Retinal pigment epithelial cell (primary cell): ENCODE measurements around the gene RLF.
A peak's percentile ranks its signal among the peaks of the same experiment; 100 is the strongest.

Experiments used
- DNase-seq: peaks from one replicate; pipeline ENCODE4 v3.0.0-alpha.2; 2010; ENCODE audit warnings: low read depth
- H3K4me3 ChIP-seq: 2 replicates; pipeline ENCODE4 v1.5.1; 2011; ENCODE audit warnings: mild to moderate bottlenecking, low read length, control low read depth, moderate library complexity
- CTCF ChIP-seq: conservative IDR thresholded peaks from 2 replicates; pipeline ENCODE4 v1.5.1; 2011; ENCODE audit warnings: low read depth, low read length, control low read depth, inconsistent platforms

RLF gene

GRCh38 chr1:40132383-40133311, 28.5 kb upstream of the RLF start:
- TF ChIP-seq CTCF, result no peak
- peak overlapping the region; percentile 44 for H3K4me3 ChIP-seq
- DNase-seq, result no peak

- H3K4me3 ChIP-seq, result peak overlapping the region; percentile 44
- DNase-seq, result no peak
- TF ChIP-seq CTCF, result no peak
These were observed 27.9 kb upstream of the RLF start for GRCh38 chr1:40133312-40133665.

DNA sequence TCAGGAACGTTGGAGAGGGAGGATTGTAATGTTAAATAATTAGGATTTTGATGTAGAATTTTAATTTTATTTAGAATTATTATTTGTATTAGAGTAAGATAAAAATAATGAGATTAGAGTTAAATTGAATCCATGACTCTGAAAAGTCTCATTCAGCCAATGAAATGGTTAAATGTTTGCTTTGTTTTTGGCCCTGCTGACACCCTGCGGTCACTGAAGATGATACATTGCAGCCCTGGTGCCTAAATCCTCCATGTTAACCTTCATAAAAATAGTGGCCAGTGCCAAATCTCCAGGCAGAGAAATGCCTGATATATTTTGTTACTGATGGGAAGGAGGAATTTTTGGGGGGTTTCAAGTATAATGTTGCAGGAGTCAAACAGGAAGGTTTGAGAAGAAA, 27.3 kb upstream of the RLF start:
- TF ChIP-seq CTCF, result no peak
- no peak for DNase-seq
- H3K4me3 ChIP-seq, result no peak overlapping the region

DNA sequence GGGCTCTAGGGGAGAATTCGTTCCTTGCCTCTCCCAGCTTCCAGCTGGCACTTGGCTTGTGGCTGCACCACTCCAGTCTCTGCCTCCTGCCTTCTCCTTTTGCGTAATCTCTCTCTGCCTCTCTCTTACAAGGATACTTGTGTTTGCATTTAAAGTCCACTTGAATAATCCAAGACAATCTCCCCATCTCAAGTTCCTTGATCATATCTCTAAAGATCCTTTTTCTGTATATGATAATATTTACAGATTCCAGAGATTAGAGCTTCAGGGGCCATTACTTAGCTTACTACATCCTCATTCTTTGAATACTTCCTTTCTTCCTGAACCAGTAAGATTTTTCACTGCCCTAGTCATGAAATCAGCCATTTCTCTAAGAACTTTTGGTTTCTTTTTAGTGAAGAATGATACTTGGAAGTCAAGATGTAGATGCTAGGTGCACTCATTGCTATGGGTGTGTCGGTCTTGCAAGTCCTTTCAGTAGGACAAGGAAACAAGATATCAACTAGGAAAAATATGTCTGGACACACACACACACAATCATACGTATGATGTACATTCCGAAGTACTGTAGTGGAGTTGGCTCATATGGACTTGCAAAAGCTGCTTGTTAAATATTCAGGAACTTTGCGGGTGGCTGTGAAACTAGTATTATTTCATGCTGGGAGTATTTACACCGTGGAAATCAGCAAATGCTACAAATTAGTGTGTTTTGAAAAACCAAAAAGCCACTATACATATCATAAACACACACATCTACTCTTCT, 20.8 kb upstream of the RLF start:
- no peak for DNase-seq
- no peak for TF ChIP-seq CTCF
- no peak overlapping the region for H3K4me3 ChIP-seq

DNA sequence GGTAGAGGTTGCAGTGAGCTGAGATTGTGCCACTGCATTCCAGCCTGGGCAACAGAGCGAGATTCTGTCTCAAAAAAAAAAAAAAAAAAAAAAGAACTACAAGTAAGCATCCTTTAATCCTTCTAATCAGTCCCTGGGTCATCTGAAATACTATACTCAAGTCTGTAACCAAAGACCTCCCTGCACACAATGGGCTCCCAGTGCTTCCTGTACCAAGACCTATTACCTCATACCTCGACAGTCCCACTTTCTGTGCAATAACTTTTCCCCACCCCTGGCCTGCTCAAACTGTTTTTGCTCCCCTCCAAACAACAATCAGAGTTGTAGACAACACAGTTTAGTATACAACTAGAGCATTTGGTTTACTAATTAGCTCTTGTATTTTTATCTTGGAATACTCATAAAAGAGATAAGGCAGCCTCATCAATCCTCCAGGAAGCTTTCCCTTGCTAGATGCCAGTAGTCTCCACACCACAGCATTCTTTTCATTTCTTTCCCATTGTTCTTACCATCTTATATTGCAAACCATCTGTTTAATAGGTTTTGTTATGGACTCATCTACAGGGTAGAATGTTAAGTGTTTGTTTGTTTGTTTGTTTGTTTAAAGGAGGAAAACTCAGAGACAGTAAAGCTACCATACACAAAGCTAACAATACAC, 19.2 kb upstream of the RLF start:
- TF ChIP-seq CTCF, result no peak
- DNase-seq, result no peak

DNA sequence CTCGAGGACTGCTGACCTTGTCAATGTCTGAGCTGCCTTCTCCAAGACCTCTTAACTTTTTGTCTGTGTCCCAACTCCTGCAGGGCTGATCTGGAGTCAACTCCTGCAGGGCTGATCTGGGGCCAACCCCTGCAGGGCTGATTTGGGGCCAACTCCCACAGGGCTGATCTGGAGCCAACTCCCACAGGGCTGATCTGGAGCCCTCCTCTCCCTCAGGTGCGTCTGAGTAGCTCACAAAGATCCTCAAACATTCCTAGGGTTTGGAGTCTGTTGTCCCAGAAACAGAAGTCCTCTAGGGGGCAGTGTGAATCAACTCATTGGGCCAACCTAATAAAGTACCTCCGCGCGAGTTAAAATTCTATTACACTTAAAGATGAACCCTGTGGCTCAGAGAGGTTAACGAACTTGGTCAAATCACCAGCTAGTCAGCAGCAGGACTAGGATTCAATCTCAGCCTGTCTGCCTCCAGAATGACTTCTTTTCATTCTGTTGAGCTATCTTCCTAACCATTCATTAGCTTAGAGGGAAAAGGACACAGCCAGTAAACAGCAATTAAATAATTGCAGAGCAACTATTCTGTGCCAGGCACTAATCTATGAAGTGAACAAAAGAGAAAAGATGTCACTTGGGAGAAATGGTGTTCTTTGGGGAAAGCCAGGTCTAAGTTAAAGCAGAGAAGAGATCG, 17.2 kb upstream of the RLF start:
- no peak overlapping the region for H3K4me3 ChIP-seq
- TF ChIP-seq CTCF, result peak; percentile 83
- DNase-seq, result no peak

More for the DNA sequence above, 19.2 kb upstream of the RLF start:
- no peak overlapping the region for H3K4me3 ChIP-seq
